ENCODE measurements around the gene DAB1.

The DAB1 gene

DNA sequence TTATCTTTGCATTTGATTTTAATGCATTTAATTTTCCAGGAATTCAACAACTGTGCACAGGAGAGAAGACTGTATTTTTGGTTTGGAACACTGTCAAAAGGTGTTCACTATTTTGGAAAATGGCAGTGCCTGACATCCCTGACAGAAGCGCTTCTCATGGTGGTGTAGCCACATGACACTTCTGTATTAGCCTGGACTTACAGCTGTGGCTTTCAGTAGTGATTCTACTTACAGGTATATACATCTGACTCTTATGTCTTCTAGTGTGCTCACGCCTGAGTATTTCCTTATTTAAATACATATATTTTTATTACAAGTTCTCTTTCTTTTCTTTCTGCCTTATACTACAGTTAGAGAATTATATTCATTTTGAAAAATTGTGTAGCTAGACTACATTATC, 405.7 kb downstream of the DAB1 start:
- no peaks in the 10 kb centered on the region for H3K27me3 Mint-ChIP-seq (ENCODE audit: low read depth)
- no peak for DNase-seq (ENCODE audit: low spot score)
- H3K4me3 Mint-ChIP-seq = no peak overlapping the region
- no peaks in the 10 kb centered on the region for H3K9me3 Mint-ChIP-seq
- no peaks in the 10 kb centered on the region for H3K4me1 Mint-ChIP-seq (ENCODE audit: low read depth)
- no peak overlapping the region for H3K27ac Mint-ChIP-seq
- no peaks in the 10 kb centered on the region for H3K36me3 Mint-ChIP-seq (ENCODE audit: low read depth)

DNA sequence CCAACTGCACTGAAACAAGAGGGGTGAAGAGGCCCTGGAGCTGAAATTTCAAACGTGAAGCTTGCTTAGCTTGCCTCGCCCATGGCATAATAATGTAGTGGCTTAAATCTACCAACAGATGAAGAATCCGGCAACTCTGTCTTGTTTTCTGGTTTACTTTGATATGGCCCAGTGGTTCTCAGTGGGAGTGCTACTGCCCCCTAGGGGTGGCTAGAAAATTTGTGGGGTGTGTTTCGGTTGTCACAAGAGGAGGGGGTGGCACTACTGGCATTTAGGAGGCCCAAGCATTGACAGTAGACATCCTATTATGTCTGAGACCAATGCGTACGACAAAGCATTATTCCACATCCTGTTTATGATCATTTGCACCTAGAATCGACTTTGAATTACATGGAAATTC, 406.1 kb downstream of the DAB1 start:
- no peaks in the 10 kb centered on the region for H3K27me3 Mint-ChIP-seq (ENCODE audit: low read depth)
- H3K4me3 Mint-ChIP-seq = no peak overlapping the region
- no peaks in the 10 kb centered on the region for H3K36me3 Mint-ChIP-seq (ENCODE audit: low read depth)
- no peak overlapping the region for H3K27ac Mint-ChIP-seq
- no peaks in the 10 kb centered on the region for H3K4me1 Mint-ChIP-seq (ENCODE audit: low read depth)
- DNase-seq (ENCODE audit: low spot score) = no peak
- H3K9me3 Mint-ChIP-seq = no peaks in the 10 kb centered on the region

DNA sequence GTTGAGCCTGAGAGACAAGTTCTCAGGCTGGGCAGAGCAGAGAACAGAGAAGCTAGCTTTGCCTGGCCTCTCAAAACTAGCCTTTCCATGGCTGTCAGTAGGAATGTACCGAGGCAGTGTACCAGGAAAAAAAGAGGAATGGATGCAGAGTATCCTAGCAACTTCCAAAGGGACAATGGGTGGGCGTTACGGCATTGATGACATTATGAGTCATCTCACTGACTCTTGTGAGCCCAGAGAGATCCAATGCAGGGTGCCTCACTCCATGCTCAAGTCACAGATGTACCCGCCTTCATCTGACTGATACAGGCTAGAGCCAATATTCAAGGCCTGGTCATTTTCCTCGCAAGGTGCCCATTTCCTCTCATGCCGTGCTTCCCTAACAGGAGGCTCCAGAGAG, 406.7 kb downstream of the DAB1 start:
- H3K27ac Mint-ChIP-seq = no peak overlapping the region
- no peaks in the 10 kb centered on the region for H3K27me3 Mint-ChIP-seq (ENCODE audit: low read depth)
- H3K9me3 Mint-ChIP-seq = no peaks in the 10 kb centered on the region
- H3K4me3 Mint-ChIP-seq = no peak overlapping the region
- no peak for DNase-seq (ENCODE audit: low spot score)
- no peaks in the 10 kb centered on the region for H3K36me3 Mint-ChIP-seq (ENCODE audit: low read depth)
- no peaks in the 10 kb centered on the region for H3K4me1 Mint-ChIP-seq (ENCODE audit: low read depth)

DNA sequence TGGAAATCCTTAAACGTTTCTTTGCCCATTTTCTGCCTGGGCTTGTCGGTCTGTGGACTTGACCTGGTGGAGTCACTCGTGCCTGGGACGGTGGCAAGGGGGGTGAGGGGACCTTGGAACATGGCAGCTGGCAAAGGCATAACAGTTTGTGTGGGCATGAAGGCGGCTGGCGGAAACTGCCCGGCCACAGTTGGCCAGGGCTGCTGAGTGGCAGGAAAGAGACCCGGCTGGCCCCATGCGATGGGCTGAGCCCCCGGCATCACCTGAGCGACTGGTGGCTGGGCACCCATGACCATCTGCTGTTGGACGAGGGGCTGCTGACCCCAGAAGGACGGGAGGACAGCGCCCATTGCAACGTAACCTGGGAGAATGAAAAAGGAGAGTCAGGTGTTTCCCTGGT, 408.8 kb downstream of the DAB1 start:
- H3K4me1 Mint-ChIP-seq (ENCODE audit: low read depth) = no peaks in the 10 kb centered on the region
- H3K27me3 Mint-ChIP-seq (ENCODE audit: low read depth) = no peaks in the 10 kb centered on the region
- H3K4me3 Mint-ChIP-seq = no peak overlapping the region
- H3K9me3 Mint-ChIP-seq = no peaks in the 10 kb centered on the region
- H3K27ac Mint-ChIP-seq = no peak overlapping the region
- no peak for DNase-seq (ENCODE audit: low spot score)
- H3K36me3 Mint-ChIP-seq (ENCODE audit: low read depth) = no peaks in the 10 kb centered on the region

DNA sequence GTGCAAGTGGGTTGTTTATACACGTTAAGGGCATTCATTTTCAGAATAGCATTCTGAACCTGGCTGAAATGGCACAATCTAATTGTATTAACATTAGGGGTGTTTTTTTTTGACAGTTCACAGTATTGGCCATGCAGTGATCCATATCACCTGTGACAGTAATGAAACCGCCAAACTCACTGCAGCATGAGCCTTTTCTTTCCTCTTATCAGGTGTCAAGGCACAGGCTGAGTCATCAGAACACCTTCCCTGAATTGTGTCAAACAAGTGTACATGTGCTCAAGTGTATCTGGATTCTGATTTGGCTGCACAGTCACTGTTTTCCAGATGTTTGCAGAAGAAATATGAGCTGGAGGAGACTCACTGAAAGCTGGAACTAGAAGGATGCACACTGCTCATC, 410.3 kb downstream of the DAB1 start:
- no peaks in the 10 kb centered on the region for H3K9me3 Mint-ChIP-seq
- H3K4me3 Mint-ChIP-seq = no peak overlapping the region
- H3K27ac Mint-ChIP-seq = no peak overlapping the region
- no peaks in the 10 kb centered on the region for H3K4me1 Mint-ChIP-seq (ENCODE audit: low read depth)
- no peaks in the 10 kb centered on the region for H3K36me3 Mint-ChIP-seq (ENCODE audit: low read depth)
- H3K27me3 Mint-ChIP-seq (ENCODE audit: low read depth) = no peaks in the 10 kb centered on the region
- DNase-seq (ENCODE audit: low spot score) = no peak

DNA sequence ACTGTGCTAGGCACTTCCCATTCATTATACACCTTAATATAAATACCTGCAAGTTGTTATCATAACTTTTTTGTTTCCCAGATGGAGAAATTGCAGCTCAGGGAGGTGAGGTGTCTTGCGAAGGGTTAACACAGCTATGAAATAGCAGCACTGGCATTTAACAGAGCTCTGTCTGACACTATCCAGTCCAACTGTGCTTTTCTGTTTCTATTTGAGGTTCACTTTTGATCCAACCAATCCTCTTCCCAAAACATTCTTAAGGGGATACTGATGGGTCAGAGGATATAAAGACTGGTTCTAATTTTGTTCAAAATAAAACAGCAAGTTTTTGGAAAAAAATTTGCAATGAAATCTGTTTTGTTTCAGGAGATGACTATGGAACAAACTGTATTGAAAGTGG, 411.5 kb downstream of the DAB1 start:
- DNase-seq (ENCODE audit: low spot score) = no peak
- H3K9me3 Mint-ChIP-seq = no peaks in the 10 kb centered on the region
- no peak overlapping the region for H3K4me3 Mint-ChIP-seq
- no peaks in the 10 kb centered on the region for H3K27me3 Mint-ChIP-seq (ENCODE audit: low read depth)
- no peaks in the 10 kb centered on the region for H3K4me1 Mint-ChIP-seq (ENCODE audit: low read depth)
- no peaks in the 10 kb centered on the region for H3K36me3 Mint-ChIP-seq (ENCODE audit: low read depth)
- H3K27ac Mint-ChIP-seq = no peak overlapping the region

DNA sequence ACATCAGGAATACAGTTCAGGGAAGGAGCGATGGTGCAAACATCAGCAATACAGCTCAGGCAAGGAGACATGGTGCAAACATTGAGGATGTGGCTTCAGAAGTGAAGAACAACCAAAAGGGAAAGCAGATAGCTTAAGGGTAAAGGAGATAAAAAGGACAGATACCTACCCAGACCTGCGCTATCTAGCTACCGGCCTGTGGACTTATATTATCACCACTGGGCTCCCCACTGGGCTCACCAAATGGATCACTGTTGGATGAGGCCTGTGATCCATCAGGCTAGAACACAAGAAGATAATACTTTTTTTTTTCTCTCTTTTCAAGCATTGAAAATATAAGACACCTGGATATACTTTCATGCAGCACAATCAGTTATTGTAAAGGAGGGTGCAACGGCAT, 413.3 kb downstream of the DAB1 start:
- H3K9me3 Mint-ChIP-seq = no peaks in the 10 kb centered on the region
- H3K36me3 Mint-ChIP-seq (ENCODE audit: low read depth) = no peaks in the 10 kb centered on the region
- H3K27me3 Mint-ChIP-seq (ENCODE audit: low read depth) = no peaks in the 10 kb centered on the region
- H3K4me3 Mint-ChIP-seq = no peak overlapping the region
- H3K27ac Mint-ChIP-seq = no peak overlapping the region
- no peak for DNase-seq (ENCODE audit: low spot score)
- H3K4me1 Mint-ChIP-seq (ENCODE audit: low read depth) = no peaks in the 10 kb centered on the region

DNA sequence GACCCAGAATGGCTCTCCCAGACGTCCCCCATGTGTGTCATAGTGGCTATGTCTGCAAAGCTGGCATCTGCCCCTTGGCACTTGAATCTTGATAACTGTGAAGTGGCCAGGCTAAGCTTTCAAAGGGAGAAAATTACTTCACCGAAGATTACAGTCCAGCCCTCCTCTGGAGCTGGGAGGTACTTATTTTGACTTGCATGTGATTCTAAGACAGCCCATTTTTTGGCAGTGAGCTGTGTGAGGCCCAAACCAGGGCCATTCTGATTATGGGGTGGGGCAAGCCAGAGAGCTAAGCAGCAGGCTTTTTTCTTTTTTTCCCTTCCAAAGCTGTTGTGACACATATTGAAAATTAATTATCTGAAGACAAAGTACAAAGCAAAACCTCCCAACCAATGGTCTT, 415.9 kb downstream of the DAB1 start:
- DNase-seq (ENCODE audit: low spot score) = no peak
- Mint-ChIP-seq H3K36me3 (ENCODE audit: low read depth) (no peaks in the 10 kb centered on the region), H3K4me3 (no peak overlapping the region), H3K4me1 (ENCODE audit: low read depth) (no peaks in the 10 kb centered on the region), H3K27me3 (ENCODE audit: low read depth) (no peaks in the 10 kb centered on the region), H3K27ac (no peak overlapping the region), H3K9me3 (no peaks in the 10 kb centered on the region)

DNA sequence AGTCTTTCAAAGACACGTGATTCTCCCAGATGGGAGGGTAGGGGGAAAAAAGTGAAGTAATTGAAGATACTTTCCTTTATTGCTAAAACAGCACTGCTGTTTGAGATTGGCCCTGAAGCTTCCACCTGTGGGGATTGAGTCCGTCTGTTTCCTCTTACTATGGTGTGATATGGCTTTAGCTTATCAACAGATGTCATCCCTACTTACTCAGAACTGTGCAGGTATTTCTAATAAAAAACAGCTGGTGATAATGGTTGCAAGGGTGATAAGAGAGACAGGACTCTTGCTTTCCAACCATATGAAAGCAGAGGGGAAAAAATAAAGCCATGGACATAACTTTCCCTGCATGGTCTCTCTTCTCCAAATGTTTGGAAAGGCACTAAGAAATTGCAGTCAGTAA, 416.4 kb downstream of the DAB1 start:
- no peak overlapping the region for H3K27ac Mint-ChIP-seq
- H3K4me3 Mint-ChIP-seq = no peak overlapping the region
- no peaks in the 10 kb centered on the region for H3K4me1 Mint-ChIP-seq (ENCODE audit: low read depth)
- no peaks in the 10 kb centered on the region for H3K36me3 Mint-ChIP-seq (ENCODE audit: low read depth)
- no peak for DNase-seq (ENCODE audit: low spot score)
- no peaks in the 10 kb centered on the region for H3K27me3 Mint-ChIP-seq (ENCODE audit: low read depth)
- no peaks in the 10 kb centered on the region for H3K9me3 Mint-ChIP-seq

DNA sequence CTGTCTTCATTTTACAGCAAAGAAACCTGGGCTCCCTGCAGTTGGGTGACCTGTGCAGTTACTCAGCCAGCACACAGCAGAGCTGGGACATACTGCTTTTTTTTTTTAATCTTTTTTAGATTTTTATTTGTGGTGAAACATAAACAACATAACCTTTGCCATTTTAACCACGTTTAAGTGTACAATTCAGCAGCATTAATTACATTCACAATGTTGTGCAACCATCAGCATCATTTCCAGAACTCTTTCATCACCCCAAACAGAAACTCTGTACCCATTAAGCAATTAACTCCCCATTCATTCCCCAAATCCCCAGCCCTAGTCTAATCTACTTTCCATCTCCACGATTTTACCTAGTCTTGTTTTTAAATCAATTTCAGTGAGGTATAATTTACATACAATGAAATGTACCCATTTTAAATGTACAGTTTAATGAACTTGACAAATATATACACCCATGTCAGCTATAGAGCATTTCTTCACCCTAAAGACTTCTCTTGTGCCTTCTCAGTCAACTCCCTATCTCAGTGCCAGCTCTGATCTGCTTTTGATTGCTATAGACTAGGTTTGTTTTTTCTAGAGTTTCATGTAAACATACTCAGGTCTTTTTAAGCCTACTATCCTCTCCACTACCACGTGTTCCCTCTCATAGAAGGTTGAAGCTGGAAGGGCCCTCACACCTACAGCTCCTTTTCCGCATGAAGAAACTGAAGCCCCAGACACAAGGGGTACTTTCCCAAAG, 420.3 kb downstream of the DAB1 start:
- Mint-ChIP-seq H3K4me1 (ENCODE audit: low read depth) (no peaks in the 10 kb centered on the region), H3K4me3 (no peak overlapping the region), H3K36me3 (ENCODE audit: low read depth) (no peaks in the 10 kb centered on the region), H3K27me3 (ENCODE audit: low read depth) (no peaks in the 10 kb centered on the region), H3K27ac (no peak overlapping the region), H3K9me3 (no peaks in the 10 kb centered on the region)
- no peak for DNase-seq (ENCODE audit: low spot score)

DNA sequence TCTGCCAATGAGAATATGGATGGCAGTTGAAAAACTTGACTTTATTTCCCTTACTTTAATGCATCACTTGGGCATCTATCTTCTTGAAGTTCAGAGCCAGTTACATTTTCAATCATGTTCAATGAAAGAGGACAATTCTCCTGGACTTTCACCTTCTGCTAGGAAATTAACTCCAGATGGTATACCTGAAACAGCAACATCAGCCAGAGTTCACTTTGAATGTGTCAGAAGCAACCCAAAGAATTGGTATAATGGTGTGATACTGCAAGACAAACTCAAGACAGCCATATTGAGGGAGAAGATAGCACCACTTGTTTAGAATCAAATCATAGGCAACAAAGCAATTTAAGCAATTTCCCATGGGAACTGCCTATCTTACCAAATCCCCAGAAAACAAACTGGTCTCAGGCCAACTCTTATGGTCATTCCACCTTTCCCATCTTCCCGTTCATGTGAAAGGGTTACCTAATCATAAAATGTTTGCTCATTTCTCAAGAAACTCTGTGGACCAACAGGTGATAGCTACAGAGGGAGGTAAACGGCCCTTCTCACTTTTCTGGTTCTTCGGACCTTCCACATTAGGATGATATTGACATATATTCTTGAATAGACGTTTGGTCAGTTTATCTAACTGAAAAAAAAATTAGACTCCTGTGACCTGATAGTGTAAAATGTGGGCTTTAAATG, 428.3 kb downstream of the DAB1 start:
- Mint-ChIP-seq H3K27ac (no peak overlapping the region), H3K4me3 (no peak overlapping the region), H3K4me1 (ENCODE audit: low read depth) (no peaks in the 10 kb centered on the region), H3K9me3 (no peaks in the 10 kb centered on the region), H3K27me3 (ENCODE audit: low read depth) (no peaks in the 10 kb centered on the region), H3K36me3 (ENCODE audit: low read depth) (no peaks in the 10 kb centered on the region)
- no peak for DNase-seq (ENCODE audit: low spot score)

DNA sequence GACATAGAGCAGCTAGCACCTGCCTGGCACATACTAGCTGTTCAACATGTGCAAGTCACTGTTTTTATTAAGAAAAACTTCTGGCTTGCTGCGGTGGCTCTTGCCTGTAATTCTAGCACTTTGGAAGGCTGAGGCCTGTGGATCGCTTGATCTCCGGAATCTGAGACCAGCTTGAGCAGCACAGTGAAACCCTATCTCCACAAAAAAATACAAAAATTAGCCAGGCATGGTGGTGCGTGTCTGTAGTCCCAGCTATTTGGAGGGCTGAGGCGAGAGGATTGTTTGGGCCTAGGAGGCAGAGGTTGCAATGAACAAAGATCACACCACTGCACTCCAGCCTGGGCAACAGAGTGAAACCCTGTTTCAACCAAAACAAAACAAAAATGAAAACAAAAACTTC, 430.4 kb downstream of the DAB1 start:
- Mint-ChIP-seq H3K27ac (no peak overlapping the region), H3K27me3 (ENCODE audit: low read depth) (no peaks in the 10 kb centered on the region), H3K4me3 (no peak overlapping the region), H3K4me1 (ENCODE audit: low read depth) (no peaks in the 10 kb centered on the region), H3K36me3 (ENCODE audit: low read depth) (no peaks in the 10 kb centered on the region), H3K9me3 (no peaks in the 10 kb centered on the region)
- no peak for DNase-seq (ENCODE audit: low spot score)

DNA sequence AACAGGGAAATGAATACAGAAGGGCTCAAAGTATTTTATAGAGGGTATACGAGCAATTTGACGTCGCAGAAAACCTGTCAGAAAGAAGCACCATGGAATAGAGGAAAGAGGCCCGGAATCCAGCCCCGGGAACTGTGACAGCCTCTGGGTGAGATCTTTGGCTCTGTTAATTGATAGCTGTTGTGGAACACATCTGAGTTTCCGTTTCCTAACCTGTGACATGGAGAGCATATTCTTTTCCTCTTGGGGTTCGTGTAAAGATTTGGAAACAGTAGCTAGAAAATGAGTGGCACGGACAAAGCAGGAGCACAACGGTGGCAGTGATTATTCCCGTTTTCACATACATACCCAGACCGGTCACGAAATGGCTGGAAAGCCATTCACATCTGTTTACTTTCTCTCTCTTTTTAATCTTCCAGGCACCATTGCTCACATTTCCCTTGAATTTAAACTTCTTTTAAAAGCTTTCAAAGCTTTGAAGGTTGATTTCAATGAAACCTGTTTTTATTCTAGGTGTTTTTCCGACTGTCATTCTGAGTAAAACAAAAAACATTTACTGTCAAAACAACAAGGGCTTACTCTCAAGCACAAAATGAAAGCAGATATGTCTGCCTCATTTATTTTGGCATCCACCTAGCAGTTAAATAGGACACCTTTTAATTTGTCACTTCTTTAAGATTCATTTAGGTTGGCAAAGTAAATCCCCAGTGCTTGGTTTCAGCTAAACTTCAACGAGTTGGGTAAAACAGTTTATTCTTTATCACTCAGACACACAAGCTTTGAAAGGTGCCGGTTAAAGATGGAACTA, 431.3 kb downstream of the DAB1 start:
- no peak overlapping the region for H3K4me3 Mint-ChIP-seq

DNA sequence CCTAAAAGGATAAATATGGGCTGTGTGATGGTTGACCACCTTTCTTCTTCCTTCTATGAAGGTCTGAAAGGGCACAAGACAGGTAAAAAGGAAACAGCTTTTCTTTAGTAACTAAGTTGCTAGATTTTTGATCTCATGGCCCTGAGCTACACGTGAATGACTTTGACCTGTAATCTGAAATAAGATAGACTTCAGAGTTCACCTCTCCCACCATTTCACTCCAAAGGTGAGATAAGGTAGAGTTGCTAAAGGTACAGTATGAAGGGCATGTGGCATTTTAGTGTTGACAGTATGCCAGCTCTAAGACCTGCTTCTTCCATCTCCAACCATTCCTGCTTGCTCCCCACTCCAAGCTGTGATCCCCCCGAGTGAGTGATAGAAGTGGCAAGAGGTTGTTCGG, 432.3 kb downstream of the DAB1 start:
- no peaks in the 10 kb centered on the region for H3K36me3 Mint-ChIP-seq (ENCODE audit: low read depth)
- no peaks in the 10 kb centered on the region for H3K9me3 Mint-ChIP-seq
- H3K27me3 Mint-ChIP-seq (ENCODE audit: low read depth) = no peaks in the 10 kb centered on the region
- H3K4me3 Mint-ChIP-seq = no peak overlapping the region
- DNase-seq (ENCODE audit: low spot score) = no peak
- no peaks in the 10 kb centered on the region for H3K4me1 Mint-ChIP-seq (ENCODE audit: low read depth)
- H3K27ac Mint-ChIP-seq = no peak overlapping the region

More for the DNA sequence above, 431.3 kb downstream of the DAB1 start:
- DNase-seq (ENCODE audit: low spot score) = no peak
- Mint-ChIP-seq H3K27me3 (ENCODE audit: low read depth) (no peaks in the 10 kb centered on the region), H3K27ac (no peak overlapping the region), H3K36me3 (ENCODE audit: low read depth) (no peaks in the 10 kb centered on the region), H3K4me1 (ENCODE audit: low read depth) (no peaks in the 10 kb centered on the region), H3K9me3 (no peaks in the 10 kb centered on the region)

Measured in T-helper 2 cell treated with Interferon-gamma antibody and Interleukin-4, amounts not matched to agents 5 μg/mL and 100 μg/mL, for 36 hours (primary cell).